Measurements from ENCODE around the gene GMNC. TPM values are rescaled to one million over a fixed set of nuclear protein-coding genes. Genes with fewer than 3 reads are reported as not detected.
"Not testable (repeated sequence)": the region's sequence is repeated elsewhere in the genome, so short reads cannot be mapped to it uniquely, and the experiment has no call there.

Gene GMNC
- total RNA-seq, 1 donor from 2014 or later: under 0.01 TPM

- Histone ChIP-seq H3K27me3 (ENCODE audit: control insufficient read depth, insufficient read depth, low read length) (no peaks in the 10 kb centered on the region), H3K4me3 (ENCODE audit: low read depth, low read length) (no peak overlapping the region), H3K36me3 (ENCODE audit: control insufficient read depth, insufficient read depth, low read length) (no peaks in the 10 kb centered on the region)
- FAIRE-seq: no peak
- DNase-seq (ENCODE audit: low read depth): no peak
- no peak for TF ChIP-seq CTCF (IDR thresholded peaks at IDR 0.05; ENCODE audit: insufficient read depth, low read length, severe bottlenecking)
Observed at GRCh38 chr3:190892395-190892902, 30.0 kb upstream of the GMNC start.

GRCh38 chr3:190886945-190887344, 24.5 kb upstream of the GMNC start:
- no peaks in the 10 kb centered on the region for H3K36me3 ChIP-seq (ENCODE audit: control insufficient read depth, insufficient read depth, low read length)
- no peaks in the 10 kb centered on the region for H3K27me3 ChIP-seq (ENCODE audit: control insufficient read depth, insufficient read depth, low read length)
- H3K4me3 ChIP-seq (ENCODE audit: low read depth, low read length): no peak overlapping the region
- DNase-seq (ENCODE audit: low read depth) (peak; percentile 42), FAIRE-seq (no peak)
- TF ChIP-seq CTCF (IDR thresholded peaks at IDR 0.05; ENCODE audit: insufficient read depth, low read length, severe bottlenecking): no peak

GRCh38 chr3:190883973-190884832, 21.7 kb upstream of the GMNC start:
- FAIRE-seq: no peak
- Histone ChIP-seq H3K36me3 (ENCODE audit: control insufficient read depth, insufficient read depth, low read length) (no peaks in the 10 kb centered on the region), H3K27me3 (ENCODE audit: control insufficient read depth, insufficient read depth, low read length) (no peaks in the 10 kb centered on the region), H3K4me3 (ENCODE audit: low read depth, low read length) (no peak overlapping the region)
- TF ChIP-seq CTCF (IDR thresholded peaks at IDR 0.05; ENCODE audit: insufficient read depth, low read length, severe bottlenecking): peak; percentile 77
- DNase-seq (ENCODE audit: low read depth): peak; percentile 63

GRCh38 chr3:190883141-190883540, 20.6 kb upstream of the GMNC start:
- FAIRE-seq (no peak), DNase-seq (ENCODE audit: low read depth) (no peak)

GRCh38 chr3:190877925-190878324, 15.4 kb upstream of the GMNC start:
- H3K4me3 ChIP-seq (ENCODE audit: low read depth, low read length): no peak overlapping the region
- no peaks in the 10 kb centered on the region for H3K36me3 ChIP-seq (ENCODE audit: control insufficient read depth, insufficient read depth, low read length)
- FAIRE-seq: no peak
- DNase-seq (ENCODE audit: low read depth): no peak
- TF ChIP-seq CTCF (IDR thresholded peaks at IDR 0.05; ENCODE audit: insufficient read depth, low read length, severe bottlenecking): peak; percentile 10
- no peaks in the 10 kb centered on the region for H3K27me3 ChIP-seq (ENCODE audit: control insufficient read depth, insufficient read depth, low read length)

More at GRCh38 chr3:190883141-190883540, 20.6 kb upstream of the GMNC start:
- H3K27me3 ChIP-seq (ENCODE audit: control insufficient read depth, insufficient read depth, low read length): no peaks in the 10 kb centered on the region
- H3K36me3 ChIP-seq (ENCODE audit: control insufficient read depth, insufficient read depth, low read length): no peaks in the 10 kb centered on the region
- no peak overlapping the region for H3K4me3 ChIP-seq (ENCODE audit: low read depth, low read length)
- no peak for TF ChIP-seq CTCF (IDR thresholded peaks at IDR 0.05; ENCODE audit: insufficient read depth, low read length, severe bottlenecking)

GRCh38 chr3:190876433-190876832, 13.9 kb upstream of the GMNC start:
- FAIRE-seq; H3K27me3 ChIP-seq (ENCODE audit: control insufficient read depth, insufficient read depth, low read length); DNase-seq (ENCODE audit: low read depth); H3K4me3 ChIP-seq (ENCODE audit: low read depth, low read length); H3K36me3 ChIP-seq (ENCODE audit: control insufficient read depth, insufficient read depth, low read length): not testable (repeated sequence)

GRCh38 chr3:190875061-190875460, 12.6 kb upstream of the GMNC start:
- H3K27me3 ChIP-seq (ENCODE audit: control insufficient read depth, insufficient read depth, low read length); H3K4me3 ChIP-seq (ENCODE audit: low read depth, low read length); DNase-seq (ENCODE audit: low read depth); H3K36me3 ChIP-seq (ENCODE audit: control insufficient read depth, insufficient read depth, low read length): not testable (repeated sequence)
- peak; percentile 86 for FAIRE-seq
